ENCODE measurements around the gene PHAF1. TPM values are rescaled to one million over a fixed set of nuclear protein-coding genes. Genes with fewer than 3 reads are reported as not detected.

PHAF1 gene
- total and polyA plus RNA-seq, 2 of the 13 experiments (the other 11 are each of a cell fraction or from before 2014, with no cell fraction given): 48.3 to 174 TPM

DNA sequence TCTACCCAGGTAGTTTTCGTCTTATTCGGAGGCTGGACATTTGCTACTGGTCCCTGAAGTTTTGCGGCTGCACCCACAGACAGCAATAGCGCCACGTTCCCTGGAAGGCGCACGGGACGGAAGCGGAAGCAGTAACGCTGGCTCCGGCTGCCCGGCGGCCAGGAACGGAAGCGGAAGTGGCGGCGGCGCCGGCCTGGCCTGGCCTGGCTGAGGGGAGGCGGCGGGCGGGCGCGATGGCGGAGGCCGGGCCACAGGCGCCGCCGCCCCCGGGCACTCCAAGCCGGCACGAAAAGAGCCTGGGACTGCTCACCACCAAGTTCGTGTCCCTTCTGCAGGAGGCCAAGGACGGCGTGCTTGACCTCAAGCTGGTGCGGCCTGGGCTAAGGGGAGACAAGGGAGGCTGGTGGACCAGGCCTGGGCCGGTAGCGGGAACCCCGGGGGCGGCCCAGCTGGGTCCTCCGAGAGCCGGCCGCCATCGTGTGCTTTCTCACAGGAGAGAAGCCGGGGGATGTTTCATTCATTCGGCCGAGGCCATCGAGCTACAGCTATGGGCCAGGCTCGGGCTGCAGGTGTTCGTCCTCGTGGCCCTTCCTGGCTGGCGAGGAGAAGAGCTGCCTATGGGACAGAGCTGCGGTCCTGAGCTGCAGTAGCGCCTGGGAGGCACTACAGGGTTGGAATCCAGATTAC lies 82.4 kb downstream of the PHAF1 start, which contains the start of gene E2F4 (continued):
- TF ChIP-seq EED (CRISPR knock-in tag; IDR thresholded peaks at IDR 0.05) (peak; percentile 76), ZNF644 (CRISPR knock-in tag; IDR thresholded peaks at IDR 0.05; ENCODE audit: low read depth) (no peak), ZBTB42 (CRISPR knock-in tag; IDR thresholded peaks at IDR 0.05) (no peak), DR1 (CRISPR knock-in tag; IDR thresholded peaks at IDR 0.05) (peak; percentile 78), ZNF484 (CRISPR knock-in tag; IDR thresholded peaks at IDR 0.05; ENCODE audit: borderline replicate concordance, low read depth) (no peak), TAF15 (IDR thresholded peaks at IDR 0.05; ENCODE audit: low read depth, low read length, poor library complexity, severe bottlenecking) (peak; percentile 77), BHLHE40 (IDR thresholded peaks at IDR 0.05; ENCODE audit: low read length) (peak; percentile 83), AHR (CRISPR knock-in tag; IDR thresholded peaks at IDR 0.05) (no peak; the same call in 1 of the 2 replicates), ZNF788 (CRISPR knock-in tag; IDR thresholded peaks at IDR 0.05; ENCODE audit: borderline replicate concordance) (peak; percentile 72; the same call in 1 of the 2 replicates), PHF20 (CRISPR knock-in tag; IDR thresholded peaks at IDR 0.05) (peak; percentile 95), ZNF460 (CRISPR knock-in tag; IDR thresholded peaks at IDR 0.05; ENCODE audit: borderline replicate concordance) (no peak), KDM3A (CRISPR knock-in tag; IDR thresholded peaks at IDR 0.05; ENCODE audit: low read depth) (0 out of 2 replicates have a peak, but pooled peaks have one; percentile 45), SNAPC2 (CRISPR knock-in tag; IDR thresholded peaks at IDR 0.05) (no peak), TCF7 (IDR thresholded peaks at IDR 0.05; ENCODE audit: low read depth) (no peak), ZNF317 (CRISPR knock-in tag; IDR thresholded peaks at IDR 0.05) (no peak), RELA (CRISPR knock-in tag; IDR thresholded peaks at IDR 0.05) (no peak), TGIF2 (CRISPR knock-in tag; IDR thresholded peaks at IDR 0.05) (0 out of 2 replicates have a peak, but pooled peaks have one; percentile 25)
- TF ChIP-seq, protein P1, sequence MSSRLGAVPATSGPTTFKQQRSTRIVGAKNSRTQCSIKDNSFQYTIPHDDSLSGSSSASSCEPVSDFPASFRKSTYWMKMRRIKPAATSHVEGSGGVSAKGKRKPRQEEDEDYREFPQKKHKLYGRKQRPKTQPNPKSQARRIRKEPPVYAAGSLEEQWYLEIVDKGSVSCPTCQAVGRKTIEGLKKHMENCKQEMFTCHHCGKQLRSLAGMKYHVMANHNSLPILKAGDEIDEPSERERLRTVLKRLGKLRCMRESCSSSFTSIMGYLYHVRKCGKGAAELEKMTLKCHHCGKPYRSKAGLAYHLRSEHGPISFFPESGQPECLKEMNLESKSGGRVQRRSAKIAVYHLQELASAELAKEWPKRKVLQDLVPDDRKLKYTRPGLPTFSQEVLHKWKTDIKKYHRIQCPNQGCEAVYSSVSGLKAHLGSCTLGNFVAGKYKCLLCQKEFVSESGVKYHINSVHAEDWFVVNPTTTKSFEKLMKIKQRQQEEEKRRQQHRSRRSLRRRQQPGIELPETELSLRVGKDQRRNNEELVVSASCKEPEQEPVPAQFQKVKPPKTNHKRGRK (CRISPR knock-in tag; IDR thresholded peaks at IDR 0.05): no peak
- TF ChIP-seq, protein P2, sequence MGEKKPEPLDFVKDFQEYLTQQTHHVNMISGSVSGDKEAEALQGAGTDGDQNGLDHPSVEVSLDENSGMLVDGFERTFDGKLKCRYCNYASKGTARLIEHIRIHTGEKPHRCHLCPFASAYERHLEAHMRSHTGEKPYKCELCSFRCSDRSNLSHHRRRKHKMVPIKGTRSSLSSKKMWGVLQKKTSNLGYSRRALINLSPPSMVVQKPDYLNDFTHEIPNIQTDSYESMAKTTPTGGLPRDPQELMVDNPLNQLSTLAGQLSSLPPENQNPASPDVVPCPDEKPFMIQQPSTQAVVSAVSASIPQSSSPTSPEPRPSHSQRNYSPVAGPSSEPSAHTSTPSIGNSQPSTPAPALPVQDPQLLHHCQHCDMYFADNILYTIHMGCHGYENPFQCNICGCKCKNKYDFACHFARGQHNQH (CRISPR knock-in tag; IDR thresholded peaks at IDR 0.05): peak; percentile 76
- TF ChIP-seq, protein P3, sequence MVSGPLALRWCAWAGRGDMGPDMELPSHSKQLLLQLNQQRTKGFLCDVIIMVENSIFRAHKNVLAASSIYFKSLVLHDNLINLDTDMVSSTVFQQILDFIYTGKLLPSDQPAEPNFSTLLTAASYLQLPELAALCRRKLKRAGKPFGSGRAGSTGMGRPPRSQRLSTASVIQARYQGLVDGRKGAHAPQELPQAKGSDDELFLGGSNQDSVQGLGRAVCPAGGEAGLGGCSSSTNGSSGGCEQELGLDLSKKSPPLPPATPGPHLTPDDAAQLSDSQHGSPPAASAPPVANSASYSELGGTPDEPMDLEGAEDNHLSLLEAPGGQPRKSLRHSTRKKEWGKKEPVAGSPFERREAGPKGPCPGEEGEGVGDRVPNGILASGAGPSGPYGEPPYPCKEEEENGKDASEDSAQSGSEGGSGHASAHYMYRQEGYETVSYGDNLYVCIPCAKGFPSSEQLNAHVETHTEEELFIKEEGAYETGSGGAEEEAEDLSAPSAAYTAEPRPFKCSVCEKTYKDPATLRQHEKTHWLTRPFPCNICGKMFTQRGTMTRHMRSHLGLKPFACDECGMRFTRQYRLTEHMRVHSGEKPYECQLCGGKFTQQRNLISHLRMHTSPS (CRISPR knock-in tag; IDR thresholded peaks at IDR 0.05; ENCODE audit: low read depth): peak; percentile 21; the same call in 1 of the 2 replicates
- TF ChIP-seq, protein P4, sequence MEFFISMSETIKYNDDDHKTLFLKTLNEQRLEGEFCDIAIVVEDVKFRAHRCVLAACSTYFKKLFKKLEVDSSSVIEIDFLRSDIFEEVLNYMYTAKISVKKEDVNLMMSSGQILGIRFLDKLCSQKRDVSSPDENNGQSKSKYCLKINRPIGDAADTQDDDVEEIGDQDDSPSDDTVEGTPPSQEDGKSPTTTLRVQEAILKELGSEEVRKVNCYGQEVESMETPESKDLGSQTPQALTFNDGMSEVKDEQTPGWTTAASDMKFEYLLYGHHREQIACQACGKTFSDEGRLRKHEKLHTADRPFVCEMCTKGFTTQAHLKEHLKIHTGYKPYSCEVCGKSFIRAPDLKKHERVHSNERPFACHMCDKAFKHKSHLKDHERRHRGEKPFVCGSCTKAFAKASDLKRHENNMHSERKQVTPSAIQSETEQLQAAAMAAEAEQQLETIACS (CRISPR knock-in tag; IDR thresholded peaks at IDR 0.05): peak; percentile 66
- TF ChIP-seq, protein P5, sequence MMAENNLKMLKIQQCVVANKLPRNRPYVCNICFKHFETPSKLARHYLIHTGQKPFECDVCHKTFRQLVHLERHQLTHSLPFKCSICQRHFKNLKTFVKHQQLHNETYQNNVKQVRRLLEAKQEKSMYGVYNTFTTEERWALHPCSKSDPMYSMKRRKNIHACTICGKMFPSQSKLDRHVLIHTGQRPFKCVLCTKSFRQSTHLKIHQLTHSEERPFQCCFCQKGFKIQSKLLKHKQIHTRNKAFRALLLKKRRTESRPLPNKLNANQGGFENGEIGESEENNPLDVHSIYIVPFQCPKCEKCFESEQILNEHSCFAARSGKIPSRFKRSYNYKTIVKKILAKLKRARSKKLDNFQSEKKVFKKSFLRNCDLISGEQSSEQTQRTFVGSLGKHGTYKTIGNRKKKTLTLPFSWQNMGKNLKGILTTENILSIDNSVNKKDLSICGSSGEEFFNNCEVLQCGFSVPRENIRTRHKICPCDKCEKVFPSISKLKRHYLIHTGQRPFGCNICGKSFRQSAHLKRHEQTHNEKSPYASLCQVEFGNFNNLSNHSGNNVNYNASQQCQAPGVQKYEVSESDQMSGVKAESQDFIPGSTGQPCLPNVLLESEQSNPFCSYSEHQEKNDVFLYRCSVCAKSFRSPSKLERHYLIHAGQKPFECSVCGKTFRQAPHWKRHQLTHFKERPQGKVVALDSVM (CRISPR knock-in tag; IDR thresholded peaks at IDR 0.05): peak; percentile 52; the same call in 1 of the 2 replicates

Measured in HepG2 (cell line).